CD14-positive monocyte (primary cell): ENCODE results near the gene VASH1. TPM values are rescaled to one million over a fixed set of nuclear protein-coding genes. Genes with fewer than 3 reads are reported as not detected.
A peak's percentile ranks its signal among the peaks of the same experiment; 100 is the strongest.

Experiments
- DNase-seq, 3 donors: peaks; one replicate each; pipeline ENCODE4 v3.0.0-alpha.2; 2011 to 2022
- H2AFZ ChIP-seq: 2 replicates; pipeline ENCODE4 v1.6.0; 2012; ENCODE audit warnings: mild to moderate bottlenecking, low read depth, low read length, inconsistent platforms; ENCODE audit not compliant: insufficient read depth, poor library complexity, severe bottlenecking
- H3K27ac ChIP-seq, 2 donors: 1 replicate in 1 of 2; 2 replicates in 1 of 2; pipeline ENCODE4 v1.5.1; 2012 to 2013; ENCODE audit warnings: low read length in 2 of 2, control low read depth in 1 of 2, inconsistent platforms in 1 of 2, low read depth in 1 of 2, mild to moderate bottlenecking in 1 of 2
- H3K27me3 ChIP-seq, 2 donors: one replicate each; pipeline versions ENCODE4 v1.6.0 to v1.6.1; 2011 to 2013; ENCODE audit warnings: low read length in 2 of 2; ENCODE audit not compliant: control insufficient read depth in 2 of 2, insufficient read depth in 2 of 2
- H3K36me3 ChIP-seq, 2 donors: replicated peaks in 1 of 2; 1 replicate in 1 of 2; 2 replicates in 1 of 2; pipeline versions ENCODE4 v1.5.1 to v1.6.1; 2012 to 2013; ENCODE audit warnings: low read length in 2 of 2, control low read depth in 1 of 2, inconsistent platforms in 1 of 2, mild to moderate bottlenecking in 1 of 2; ENCODE audit not compliant: insufficient read depth in 2 of 2, control insufficient read depth in 1 of 2
- H3K4me1 ChIP-seq, 2 donors: 1 replicate in 1 of 2; 2 replicates in 1 of 2; pipeline versions ENCODE4 v1.5.1 to v1.6.1; 2012 to 2013; ENCODE audit warnings: low read length in 2 of 2, control low read depth in 1 of 2, inconsistent platforms in 1 of 2, mild to moderate bottlenecking in 1 of 2, moderate library complexity in 1 of 2; ENCODE audit not compliant: insufficient read depth in 2 of 2, control insufficient read depth in 1 of 2
- H3K4me2 ChIP-seq: replicated peaks from 2 replicates; pipeline ENCODE3; 2012; ENCODE audit warnings: low read length, moderate library complexity, mild to moderate bottlenecking; ENCODE audit not compliant: poor library complexity, severe bottlenecking; ENCODE audit errors: extremely low read depth
- H3K4me3 ChIP-seq, 3 experiments: fragments of 200-600 bp in 1 of 3; sonication (generic) in 1 of 3; replicated peaks in 1 of 3; 1 replicate in 2 of 3; 2 replicates in 1 of 3; pipeline ENCODE4 v1.5.1; 2011 to 2013; ENCODE audit warnings: low read length in 3 of 3, mild to moderate bottlenecking in 3 of 3, control low read depth in 2 of 3, low read depth in 2 of 3, inconsistent platforms in 1 of 3, moderate library complexity in 1 of 3
- H3K79me2 ChIP-seq: 2 replicates; pipeline ENCODE4 v1.6.0; 2012; ENCODE audit warnings: mild to moderate bottlenecking, control low read depth, inconsistent platforms, low read length, moderate library complexity; ENCODE audit not compliant: insufficient read depth
- H3K9ac ChIP-seq: 2 replicates; pipeline ENCODE4 v1.6.0; 2017; ENCODE audit warnings: low read length, mild to moderate bottlenecking; ENCODE audit not compliant: insufficient read depth, poor library complexity, severe bottlenecking
- H3K9me3 ChIP-seq, 2 donors: replicated peaks in 1 of 2; 1 replicate in 1 of 2; 2 replicates in 1 of 2; pipeline versions ENCODE4 v1.5.1 to v1.6.1; 2012 to 2013; ENCODE audit warnings: low read length in 2 of 2, control low read depth in 1 of 2; ENCODE audit not compliant: control insufficient read depth in 1 of 2, insufficient read depth in 1 of 2
- H4K20me1 ChIP-seq: 2 replicates; pipeline ENCODE4 v1.6.0; 2012; ENCODE audit warnings: mild to moderate bottlenecking, low read length, control low read depth, moderate library complexity; ENCODE audit not compliant: insufficient read depth
- H3K27ac Mint-ChIP-seq, 7 donors: one replicate each; pipeline ENCODE4 v1.8.0; 2020; ENCODE audit warnings: mild to moderate bottlenecking in 7 of 7, mixed read lengths in 7 of 7, moderate library complexity in 6 of 7, inconsistent platforms in 2 of 7
- H3K27me3 Mint-ChIP-seq, 3 donors: one replicate each; pipeline ENCODE4 v1.8.0; 2021 to 2022; ENCODE audit warnings: low read depth in 3 of 3, mild to moderate bottlenecking in 3 of 3, mixed read lengths in 3 of 3, moderate library complexity in 3 of 3, inconsistent platforms in 1 of 3
- H3K36me3 Mint-ChIP-seq, 2 donors: one replicate each; pipeline ENCODE4 v1.8.0; 2020; ENCODE audit warnings: mixed read lengths in 2 of 2, inconsistent platforms in 1 of 2, mild to moderate bottlenecking in 1 of 2
- H3K4me1 Mint-ChIP-seq: one replicate; pipeline ENCODE4 v1.8.0; 2020; ENCODE audit warnings: mild to moderate bottlenecking, mixed read lengths
- H3K4me3 Mint-ChIP-seq, 2 donors: one replicate each; pipeline ENCODE4 v1.8.0; 2020; ENCODE audit warnings: mild to moderate bottlenecking in 2 of 2, mixed read lengths in 2 of 2, moderate library complexity in 1 of 2
- H3K9me3 Mint-ChIP-seq, 7 donors: one replicate each; pipeline ENCODE4 v1.8.0; 2020 to 2022; ENCODE audit warnings: mixed read lengths in 7 of 7, mild to moderate bottlenecking in 6 of 7, moderate library complexity in 6 of 7, inconsistent platforms in 2 of 7
- CTCF ChIP-seq: fragments of 200-600 bp; IDR thresholded peaks from one replicate; pipeline ENCODE4 v1.8.0; 2022; ENCODE audit warnings: antibody characterized with exemption, mild to moderate bottlenecking
- WGBS: methylation state at CpG from one replicate; pipeline ENCODE4 v1.1.5; 2013; ENCODE audit warnings: missing lambda C conversion rate; ENCODE audit not compliant: insufficient coverage; 5-methylcytosine and 5-hydroxymethylcytosine counted together
- intact Hi-C, 2 donors: fragments of 100-400 bp; cut with micrococcal nuclease; formaldehyde crosslinking; loops; one replicate each; pipeline versions ENCODE4 v1.15.0 to v1.15.1; 2023
- polyA plus RNA-seq, 3 donors: library from polyadenylated mRNA; depleted of rRNA in 1 of 3; unstranded in 2 of 3; stranded (reverse) in 1 of 3; fragments of 300-500 nt in 2 of 3; fragments of >200 nt in 1 of 3; fragmentation: Illumina TruSeq in 2 of 3; gene quantifications; 1 replicate in 2 of 3; 2 replicates in 1 of 3; pipeline ENCODE4 v1.2.3, GENCODE V29; 2012 to 2021

The VASH1 gene
- polyA plus RNA-seq, 3 donors: 2.5 to 10.5 (median 3.3) TPM

DNA sequence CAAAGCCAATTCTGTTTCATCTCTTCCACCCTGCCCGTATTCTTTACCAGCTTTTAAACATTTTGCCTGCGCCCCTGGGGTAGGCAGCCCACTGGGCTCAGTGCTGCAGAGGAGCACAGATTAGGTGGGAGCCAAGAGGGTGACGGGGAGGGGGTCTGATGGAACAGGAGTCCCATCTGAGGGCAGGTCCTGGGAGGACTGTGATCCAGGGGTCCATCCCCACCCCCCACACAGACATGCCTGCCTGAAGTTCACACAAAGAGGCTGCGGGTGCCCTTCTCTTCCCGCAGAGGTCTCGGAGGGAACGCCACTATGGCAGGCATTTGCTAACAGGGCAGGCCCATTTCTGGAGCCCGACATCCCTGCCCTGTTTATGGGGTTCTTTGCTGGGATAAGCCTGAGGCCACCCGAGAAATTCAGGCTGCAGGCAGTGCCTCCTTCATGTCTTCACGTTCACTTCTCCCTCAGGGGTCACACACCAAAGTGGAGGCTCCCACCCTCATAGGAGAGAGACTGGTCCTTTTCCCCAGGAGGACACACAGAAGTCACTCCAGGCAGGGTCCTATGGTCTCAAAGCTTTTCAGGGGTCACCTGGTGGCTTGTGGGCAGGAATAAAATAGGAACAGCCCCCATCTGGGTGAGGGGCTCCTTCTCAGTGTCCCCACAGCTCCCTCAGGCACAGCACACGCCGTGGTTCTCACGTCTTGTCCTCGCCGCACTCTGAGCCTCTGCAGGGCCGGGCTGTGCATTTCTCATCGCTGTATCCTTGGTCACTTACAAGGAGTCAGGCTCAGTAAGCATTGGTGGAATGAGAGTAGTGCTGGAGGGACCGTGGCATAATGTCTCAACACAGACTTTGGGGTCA lies 12.9 kb downstream of the VASH1 start:
- H2AFZ ChIP-seq: peak overlapping the region; percentile 32
- H3K36me3 ChIP-seq: peaks cover 0 to 4% of the 10 kb centered on the region in 2 donors
- H3K9me3 ChIP-seq: no peaks in the 10 kb centered on the region
- DNase-seq: no peak
- peak overlapping the region; percentile 65 for H3K4me2 ChIP-seq
- H3K9ac ChIP-seq: peak overlapping the region; percentile 22
- H3K79me2 ChIP-seq: no peaks in the 10 kb centered on the region
- H3K27me3 ChIP-seq: no peaks in the 10 kb centered on the region
- peak overlapping the region; percentile 94 to 97 (median 96) for H3K27ac Mint-ChIP-seq
- H3K4me3 ChIP-seq: no peak overlapping the region
- no peaks in the 10 kb centered on the region for H4K20me1 ChIP-seq
- peaks cover 0 to 2% (median 0%) of the 10 kb centered on the region in 7 donors for H3K9me3 Mint-ChIP-seq
- peaks cover 0 to 1% (median 0%) of the 10 kb centered on the region in 3 donors for H3K27me3 Mint-ChIP-seq
- H3K4me1 ChIP-seq: peaks cover 54 to 70% of the 10 kb centered on the region in 2 donors
- peak overlapping the region in 1 of 2 donors; percentile 21 for H3K4me3 Mint-ChIP-seq
- H3K27ac ChIP-seq: peak overlapping the region; percentile 73 to 95
- peaks cover 15 to 29% of the 10 kb centered on the region in 2 donors for H3K36me3 Mint-ChIP-seq
- intact Hi-C loops: loop anchor here in 1 of 2 donors (5.0 kb wide), 1 partner anchor 52 kb away; no protein-coding TSS in a partner anchor
- H3K4me1 Mint-ChIP-seq: peaks cover 69% of the 10 kb centered on the region
- 93% methylated on average over 15 of the region's 18 CpGs for WGBS
- TF ChIP-seq CTCF: no peak

DNA sequence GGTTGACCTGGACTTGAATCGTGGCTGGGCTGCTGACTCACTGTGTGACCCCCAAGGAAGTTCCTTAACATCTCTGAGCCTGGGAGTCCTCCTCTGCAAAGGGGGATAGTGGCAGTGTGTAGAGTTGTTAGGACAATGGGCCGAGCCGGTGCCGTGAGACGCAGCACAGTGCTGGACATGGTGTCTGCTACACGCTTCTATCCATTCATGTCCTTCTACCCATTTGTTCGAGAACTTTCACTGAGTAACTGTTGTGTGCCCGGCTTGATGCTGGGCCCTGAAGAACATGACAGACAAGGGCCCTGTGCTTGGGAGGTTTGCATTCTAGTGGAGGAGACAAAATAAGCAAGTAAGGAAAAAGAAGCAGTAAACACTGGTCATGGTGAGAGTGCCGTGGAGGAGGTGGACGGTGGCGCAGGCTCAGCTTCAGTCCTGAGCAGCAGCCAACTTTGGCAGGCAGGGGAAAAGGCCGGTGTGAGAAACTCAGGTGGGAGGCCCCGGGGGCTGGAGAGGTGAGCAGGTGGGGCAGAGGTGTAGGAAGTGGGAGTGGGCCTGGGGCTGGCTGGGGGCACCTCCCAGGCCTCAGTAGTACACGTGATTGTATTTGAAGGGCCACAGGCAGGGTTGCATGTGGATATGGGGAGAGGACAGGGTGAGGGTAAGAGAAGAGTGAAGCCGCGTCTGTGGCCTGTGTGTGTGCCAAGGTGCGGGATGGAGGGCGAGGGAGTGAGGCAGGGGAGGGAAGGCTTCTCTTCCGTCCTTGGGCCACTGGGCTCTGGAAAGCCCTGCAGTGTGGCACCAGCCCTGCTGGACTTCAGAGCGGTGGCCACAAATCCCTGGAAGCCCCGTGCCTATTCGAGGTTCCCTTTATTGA lies 13.8 kb downstream of the VASH1 start:
- Mint-ChIP-seq H3K9me3 (peaks cover 0 to 2% (median 0%) of the 10 kb centered on the region in 7 donors), H3K27me3 (peaks cover 0 to 1% (median 0%) of the 10 kb centered on the region in 3 donors), H3K27ac (peak overlapping the region; percentile 64 to 96 (median 89)), H3K4me3 (no peak overlapping the region), H3K4me1 (peaks cover 62% of the 10 kb centered on the region), H3K36me3 (peaks cover 23 to 33% of the 10 kb centered on the region in 2 donors)
- H2AFZ ChIP-seq: no peak overlapping the region
- no peaks in the 10 kb centered on the region for H3K9me3 ChIP-seq
- no peaks in the 10 kb centered on the region for H3K27me3 ChIP-seq
- no peak overlapping the region for H3K9ac ChIP-seq
- 86% methylated on average over 13 of the region's 22 CpGs for WGBS
- intact Hi-C loops: loop anchor here in 1 of 2 donors (5.0 kb wide), 1 partner anchor 53 kb away; no protein-coding TSS in a partner anchor
- H3K36me3 ChIP-seq: peaks cover 4 to 9% of the 10 kb centered on the region in 2 donors
- H3K4me2 ChIP-seq: no peak overlapping the region
- no peak for TF ChIP-seq CTCF
- no peaks in the 10 kb centered on the region for H3K79me2 ChIP-seq
- peak overlapping the region in 1 of 2 donors; percentile 95 for H3K27ac ChIP-seq
- no peak for DNase-seq
- no peaks in the 10 kb centered on the region for H4K20me1 ChIP-seq
- no peak overlapping the region for H3K4me3 ChIP-seq
- peaks cover 50 to 66% of the 10 kb centered on the region in 2 donors for H3K4me1 ChIP-seq
